NCI-H2227 treated with DMSO at 0.1 percent for 48 hours (cell line): ENCODE data around the gene ATP10B.
"Not testable (repeated sequence)": the region's sequence is repeated elsewhere in the genome, so short reads cannot be mapped to it uniquely, and the experiment has no call there.

Experiments used
- DNase-seq: peaks from one replicate; lab custom pipeline; 2025; lab: John Stamatoyannopoulos, UW

The ATP10B gene

DNA sequence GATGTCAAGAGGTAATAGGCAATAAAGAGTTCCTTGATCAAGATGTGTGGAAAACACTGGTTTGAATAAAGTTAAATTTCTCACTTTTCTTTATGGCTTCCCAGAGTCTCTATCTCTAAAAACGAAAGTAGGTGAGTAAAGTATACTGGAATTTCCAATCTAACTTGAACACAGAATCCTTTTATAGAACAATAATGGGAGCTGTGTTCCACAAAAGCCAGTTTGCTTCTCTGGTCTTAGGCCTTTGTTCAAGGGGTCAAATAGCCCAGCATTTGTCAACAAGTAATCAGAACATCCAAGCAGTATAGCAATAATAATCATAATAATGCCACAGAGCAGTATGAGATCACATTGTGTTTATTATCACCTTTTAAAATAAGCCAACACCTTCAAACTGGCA lies 20.2 kb downstream of the ATP10B start:
- no peak for DNase-seq

- no peak for DNase-seq
Measured at GRCh38 chr5:160824301-160825001, 27.6 kb downstream of the ATP10B start.

- not testable (repeated sequence) for DNase-seq
Measured at GRCh38 chr5:160812996-160813395, 39.0 kb downstream of the ATP10B start.

DNA sequence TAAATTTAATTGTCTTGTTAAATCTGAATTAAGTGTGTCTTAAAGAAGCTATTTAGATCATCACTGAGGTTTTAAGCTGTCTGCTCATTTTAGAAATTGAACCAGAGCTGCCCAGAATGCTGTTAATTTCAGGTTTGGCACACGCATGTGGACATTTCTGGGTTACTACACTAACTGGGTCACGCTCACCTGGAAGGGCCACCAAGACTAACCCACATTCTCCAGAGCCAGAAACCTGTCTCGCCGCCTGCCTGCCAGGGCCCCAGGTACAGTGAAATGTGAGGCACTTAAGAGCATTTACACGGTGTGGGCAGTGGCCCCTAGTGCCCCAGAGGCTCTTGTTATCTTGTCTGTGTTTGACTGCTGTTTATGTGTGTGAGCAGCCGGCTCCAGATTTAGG lies 46.6 kb downstream of the ATP10B start:
- DNase-seq = no peak

GRCh38 chr5:160802592-160802991 lies 49.4 kb downstream of the ATP10B start:
- no peak for DNase-seq

DNA sequence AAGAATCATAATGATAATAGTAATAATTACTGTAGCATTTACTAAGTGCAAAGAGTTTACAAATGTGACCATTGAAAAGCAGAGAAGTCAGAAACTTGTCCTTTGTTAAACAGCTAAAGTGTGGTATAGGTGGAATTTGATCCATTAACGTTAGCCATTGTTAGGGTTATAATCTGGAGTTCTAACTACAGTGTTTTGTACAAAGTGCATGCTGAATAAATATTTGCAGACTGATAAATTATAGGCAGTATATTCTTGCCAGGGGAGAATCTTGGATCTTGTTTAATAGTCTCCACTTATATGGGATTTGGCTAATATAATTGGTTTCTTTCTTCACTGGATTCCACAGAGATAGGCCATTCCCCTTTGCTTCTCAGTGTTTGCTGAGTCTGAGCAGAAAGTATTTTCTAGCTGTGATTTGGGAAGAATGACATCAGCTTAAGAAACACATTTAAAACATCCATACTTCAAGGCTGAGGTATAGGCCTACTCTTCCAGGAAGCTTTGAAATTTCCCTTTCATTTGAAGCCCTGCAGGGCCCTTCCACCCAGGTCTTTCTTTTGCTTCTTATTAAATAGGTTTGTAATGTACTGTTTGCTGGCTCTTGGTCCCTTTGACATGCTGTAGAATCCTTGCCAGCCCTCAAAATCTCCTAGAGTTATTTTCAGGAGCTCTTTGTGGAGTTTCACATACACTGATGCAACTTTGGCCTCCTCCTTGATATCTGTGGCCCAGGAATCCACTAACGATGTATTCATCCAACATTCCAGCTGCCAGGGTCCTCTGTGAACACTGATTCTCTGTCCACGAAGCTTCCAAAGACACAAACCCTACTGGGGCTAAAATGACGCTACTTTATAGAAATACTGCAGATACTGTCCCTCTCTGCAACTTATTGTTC lies 51.4 kb downstream of the ATP10B start:
- DNase-seq = no peak

GRCh38 chr5:160799184-160799583 lies 52.8 kb downstream of the ATP10B start:
- DNase-seq = no peak

DNA sequence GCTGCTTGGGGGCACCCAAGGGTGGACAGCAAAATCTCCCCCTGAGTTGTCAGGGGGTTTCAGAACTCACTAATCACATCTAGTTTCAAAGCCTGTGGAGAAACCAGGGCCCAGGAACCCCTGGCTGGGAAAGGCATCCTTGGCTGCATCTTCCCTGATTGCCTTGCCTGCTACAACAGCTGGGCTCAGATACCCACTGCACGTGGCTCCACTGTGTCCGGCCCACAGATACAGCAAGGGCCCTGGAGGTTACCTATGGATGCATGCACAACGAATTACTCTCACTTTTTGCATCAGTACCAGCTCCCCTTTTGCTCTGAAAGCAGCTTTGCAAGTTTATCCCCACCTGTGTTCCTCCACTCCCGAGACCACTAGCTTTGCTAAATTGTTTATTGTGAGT lies 55.0 kb downstream of the ATP10B start:
- no peak for DNase-seq

- DNase-seq = no peak
Measured at GRCh38 chr5:160793530-160793899, 58.5 kb downstream of the ATP10B start.

DNA sequence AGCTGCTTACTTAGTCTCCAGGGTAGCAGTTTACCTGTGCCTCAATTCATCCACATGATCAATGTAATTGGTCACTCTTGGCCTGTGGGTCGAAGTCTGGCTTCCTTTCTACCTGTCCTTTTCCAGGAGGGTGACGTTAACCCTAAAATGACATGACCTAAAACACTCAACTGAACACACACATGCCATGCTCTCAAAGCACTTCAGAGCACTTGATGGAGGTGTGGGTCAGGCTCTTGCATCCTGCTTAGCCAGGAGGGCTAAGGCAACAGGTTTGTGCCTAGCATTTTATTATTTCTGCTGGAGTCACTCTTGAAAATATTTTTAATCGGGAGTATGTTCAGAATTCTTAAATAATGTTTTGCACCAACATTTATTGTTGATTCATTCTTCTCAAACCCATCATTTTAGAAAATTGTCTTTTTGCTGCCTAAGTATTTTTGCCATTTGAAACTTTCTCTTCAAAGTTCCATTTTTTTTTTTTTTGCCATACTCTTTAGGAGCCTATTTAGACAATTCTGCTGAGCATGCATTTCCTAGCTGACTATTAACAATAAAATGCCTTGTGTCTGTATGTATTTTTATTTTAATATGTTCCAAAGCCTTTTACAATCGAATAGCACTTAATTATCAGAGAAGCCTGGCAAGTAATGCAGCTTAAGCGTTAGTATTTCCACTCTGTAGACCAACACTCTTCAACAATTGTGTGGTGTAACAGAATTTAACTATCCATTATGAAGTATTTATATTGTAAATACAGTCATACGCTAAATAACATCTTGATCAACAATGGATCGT lies 59.1 kb downstream of the ATP10B start:
- DNase-seq = no peak

- DNase-seq = no peak
Measured at GRCh38 chr5:160792281-160792680, 59.7 kb downstream of the ATP10B start.

GRCh38 chr5:160789219-160789859 lies 62.7 kb downstream of the ATP10B start:
- DNase-seq = no peak

GRCh38 chr5:160788102-160788660 lies 63.8 kb downstream of the ATP10B start:
- DNase-seq = no peak

DNA sequence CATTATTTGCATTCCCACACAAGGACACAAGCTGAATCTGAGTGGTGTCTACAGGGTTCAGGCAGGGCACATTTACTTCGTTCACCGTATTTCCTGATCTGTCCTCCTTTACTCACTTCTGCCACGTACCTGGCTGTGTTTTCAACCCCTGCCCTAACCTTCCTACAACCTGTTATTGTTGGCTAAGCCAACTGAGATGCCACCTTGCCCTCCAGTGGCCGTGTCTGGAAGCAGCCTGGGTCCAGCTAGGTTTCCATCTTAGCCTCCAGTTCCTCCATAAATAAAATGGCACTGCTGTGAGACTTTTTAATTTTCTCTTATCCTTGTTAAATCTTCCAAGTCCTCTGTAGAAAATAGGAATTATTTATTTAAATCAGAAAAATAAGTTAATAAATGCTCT lies 64.8 kb downstream of the ATP10B start:
- no peak for DNase-seq

DNA sequence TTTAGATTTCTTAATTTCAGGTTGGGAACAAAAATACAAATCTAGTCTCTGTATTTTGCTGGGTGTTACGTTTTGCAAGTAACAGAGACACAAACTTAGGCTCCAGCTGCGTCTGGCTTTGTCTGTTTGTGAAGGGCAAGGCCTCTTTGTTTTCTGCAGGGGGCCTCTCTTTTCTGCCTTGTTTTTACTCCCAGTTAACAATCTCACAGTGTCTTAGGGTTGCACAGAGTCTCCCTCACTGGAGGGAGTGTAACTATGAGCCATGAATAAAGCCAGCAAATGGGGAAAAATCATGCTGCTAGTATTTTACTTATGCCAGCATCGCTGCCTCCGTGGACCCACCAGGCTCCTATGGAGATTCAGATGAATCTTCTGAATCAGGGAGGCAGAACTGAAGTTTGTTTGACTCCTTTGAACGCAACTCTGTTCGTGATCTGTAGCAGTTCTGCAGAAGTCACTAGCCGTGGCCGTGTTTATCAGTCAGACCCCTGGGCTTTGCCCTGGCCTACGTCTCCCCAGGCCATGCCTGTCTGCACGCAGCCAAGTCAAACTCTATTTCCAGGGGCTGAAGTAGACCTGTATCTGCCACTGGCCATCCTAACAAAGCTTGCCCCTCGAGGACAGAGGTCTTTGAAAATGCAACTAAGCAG lies 77.2 kb downstream of the ATP10B start:
- DNase-seq = no peak

DNA sequence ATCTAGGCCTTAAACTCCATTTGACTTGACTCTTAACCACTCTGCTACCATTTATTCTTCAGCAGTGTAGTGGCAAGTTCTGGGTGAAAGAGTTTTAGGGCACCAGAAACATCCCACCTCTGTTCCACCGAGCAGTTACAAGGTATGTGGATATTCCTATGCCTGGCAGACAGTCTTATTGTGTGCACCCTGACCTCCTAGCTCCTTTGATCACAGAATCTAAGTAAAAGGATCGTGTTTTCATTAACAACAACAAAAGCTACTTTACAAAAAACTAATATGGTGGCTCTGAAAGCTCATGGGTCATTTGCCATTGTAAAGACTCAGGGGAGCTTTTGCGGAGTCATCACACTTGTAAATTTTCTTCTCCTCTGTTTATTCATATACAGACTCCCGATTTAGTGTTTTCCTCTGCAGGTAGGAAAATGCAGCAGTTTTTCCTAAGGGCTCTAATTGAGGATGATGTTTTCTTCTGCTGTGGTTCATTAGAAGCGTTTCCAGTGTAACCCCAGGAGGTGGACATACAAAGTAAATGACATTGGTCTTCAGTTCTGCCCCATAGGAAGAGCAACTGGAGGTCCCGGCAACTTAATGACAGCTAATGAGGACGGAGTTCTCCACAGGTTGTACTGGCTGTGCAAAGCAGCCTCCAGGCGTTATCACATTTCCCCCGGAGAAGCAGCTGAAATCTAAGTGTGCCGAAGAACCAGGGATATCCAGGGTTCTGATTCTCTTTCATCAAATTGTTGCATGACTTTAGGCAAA lies 78.2 kb downstream of the ATP10B start:
- no peak for DNase-seq

DNA sequence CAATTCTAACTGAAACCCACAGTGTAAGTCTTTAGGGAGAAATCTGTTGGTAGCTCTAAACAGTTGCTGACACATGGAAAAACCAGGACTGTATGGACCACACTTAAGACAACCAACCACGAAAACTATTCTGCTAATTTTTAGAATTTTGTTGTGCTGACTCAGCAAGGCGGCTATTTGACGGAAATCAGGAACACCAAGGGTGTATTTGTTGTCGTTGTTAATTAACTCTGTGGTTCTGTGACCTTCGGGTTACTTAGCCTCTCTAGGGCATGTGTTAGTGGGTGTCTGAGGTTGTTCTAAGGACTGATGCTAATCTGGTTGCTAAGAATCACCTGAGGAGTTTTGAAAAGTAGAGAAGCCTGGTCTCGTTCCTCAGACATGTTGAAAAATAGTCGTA lies 79.2 kb downstream of the ATP10B start:
- DNase-seq = no peak

DNA sequence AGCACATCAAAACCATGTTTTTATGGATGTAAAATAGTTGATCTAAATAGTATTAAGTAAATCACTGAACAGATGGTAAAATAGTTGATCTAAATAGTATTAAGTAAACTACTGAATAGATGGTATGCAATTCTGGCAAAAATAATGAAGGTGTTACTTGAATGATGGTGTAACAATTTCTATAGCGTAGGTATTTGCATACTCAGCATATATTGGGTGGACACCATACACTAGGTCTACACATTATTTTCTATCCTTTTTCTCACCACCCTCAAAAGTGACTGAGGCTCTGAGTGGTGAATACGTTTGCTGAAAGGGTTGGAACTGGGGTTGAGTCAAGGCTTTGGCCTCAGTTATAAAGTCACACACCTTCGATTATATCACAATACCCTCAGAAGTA lies 81.3 kb downstream of the ATP10B start:
- DNase-seq = no peak

DNA sequence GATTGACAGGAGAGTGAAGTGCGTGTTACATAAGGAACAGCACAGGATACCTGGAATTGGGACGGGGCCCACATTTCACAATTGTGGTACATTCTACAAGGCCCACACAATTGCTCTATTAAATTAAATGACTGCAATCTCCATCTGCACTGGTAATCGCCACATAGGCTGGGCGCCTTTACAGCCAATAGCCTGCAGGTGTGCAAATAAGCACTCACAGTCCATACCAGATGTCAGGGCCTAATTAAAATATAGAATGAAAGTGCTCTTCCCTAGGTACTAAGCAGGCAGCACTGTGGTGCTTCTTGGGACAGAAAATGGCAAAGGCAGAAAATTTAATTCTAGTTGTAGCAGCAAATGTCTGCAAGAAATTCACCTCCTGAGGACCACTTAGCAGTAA lies 82.7 kb downstream of the ATP10B start:
- DNase-seq = no peak

- DNase-seq = no peak
Measured at GRCh38 chr5:160767062-160767461, 84.9 kb downstream of the ATP10B start.

DNA sequence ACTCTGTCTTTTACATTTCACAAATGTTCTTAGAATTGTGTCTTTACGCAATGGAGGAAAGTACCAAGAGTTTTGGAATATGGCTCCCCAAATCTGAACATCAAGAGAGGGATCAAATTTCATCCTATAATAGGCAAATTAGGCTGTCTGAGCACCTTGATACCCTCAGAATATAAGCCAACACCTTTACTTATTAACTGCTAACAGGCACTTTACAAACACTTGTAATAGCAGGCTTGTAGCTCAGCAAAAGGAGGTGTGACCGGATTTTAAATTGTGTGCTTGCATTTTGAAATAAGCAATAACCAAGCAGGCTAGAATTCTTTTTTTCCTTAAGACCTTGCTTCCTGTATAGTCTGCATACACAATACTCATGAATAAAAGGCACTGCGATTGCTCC lies 92.0 kb downstream of the ATP10B start:
- DNase-seq = no peak
